Measurements from ENCODE around the gene KRT72.

Gene KRT72

DNA sequence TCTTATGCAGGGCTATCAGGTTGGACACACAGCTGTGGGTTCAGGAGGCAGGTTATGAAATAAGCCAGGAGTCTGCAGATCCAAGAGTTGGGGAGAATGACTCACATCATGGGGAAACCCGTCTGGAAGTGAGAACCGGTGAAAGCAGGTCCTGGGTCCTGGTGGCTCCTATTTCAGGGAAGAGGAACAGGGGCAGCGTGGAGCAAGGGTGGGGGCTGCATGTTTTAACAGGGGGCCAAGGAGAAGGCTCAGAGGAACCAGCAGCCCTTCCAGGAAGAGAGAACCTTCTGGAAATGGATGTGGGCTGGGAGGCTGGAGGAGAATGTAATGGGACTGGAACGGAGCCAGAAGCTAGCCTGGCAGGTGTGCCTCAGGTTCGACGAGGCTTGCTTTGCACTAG lies 19.8 kb downstream of the KRT72 start:
- no peak for TF ChIP-seq EZH2 (IDR thresholded peaks at IDR 0.05; ENCODE audit: borderline replicate concordance, low read length)
- TF ChIP-seq, protein P1, sequence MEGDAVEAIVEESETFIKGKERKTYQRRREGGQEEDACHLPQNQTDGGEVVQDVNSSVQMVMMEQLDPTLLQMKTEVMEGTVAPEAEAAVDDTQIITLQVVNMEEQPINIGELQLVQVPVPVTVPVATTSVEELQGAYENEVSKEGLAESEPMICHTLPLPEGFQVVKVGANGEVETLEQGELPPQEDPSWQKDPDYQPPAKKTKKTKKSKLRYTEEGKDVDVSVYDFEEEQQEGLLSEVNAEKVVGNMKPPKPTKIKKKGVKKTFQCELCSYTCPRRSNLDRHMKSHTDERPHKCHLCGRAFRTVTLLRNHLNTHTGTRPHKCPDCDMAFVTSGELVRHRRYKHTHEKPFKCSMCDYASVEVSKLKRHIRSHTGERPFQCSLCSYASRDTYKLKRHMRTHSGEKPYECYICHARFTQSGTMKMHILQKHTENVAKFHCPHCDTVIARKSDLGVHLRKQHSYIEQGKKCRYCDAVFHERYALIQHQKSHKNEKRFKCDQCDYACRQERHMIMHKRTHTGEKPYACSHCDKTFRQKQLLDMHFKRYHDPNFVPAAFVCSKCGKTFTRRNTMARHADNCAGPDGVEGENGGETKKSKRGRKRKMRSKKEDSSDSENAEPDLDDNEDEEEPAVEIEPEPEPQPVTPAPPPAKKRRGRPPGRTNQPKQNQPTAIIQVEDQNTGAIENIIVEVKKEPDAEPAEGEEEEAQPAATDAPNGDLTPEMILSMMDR (IDR thresholded peaks at IDR 0.05; ENCODE audit: low read length) = no peak
- Histone ChIP-seq H3K4me2 (ENCODE audit: low read length) (no peak overlapping the region), H3K27ac (ENCODE audit: low read depth, low read length, poor library complexity, severe bottlenecking) (no peak overlapping the region)

DNA sequence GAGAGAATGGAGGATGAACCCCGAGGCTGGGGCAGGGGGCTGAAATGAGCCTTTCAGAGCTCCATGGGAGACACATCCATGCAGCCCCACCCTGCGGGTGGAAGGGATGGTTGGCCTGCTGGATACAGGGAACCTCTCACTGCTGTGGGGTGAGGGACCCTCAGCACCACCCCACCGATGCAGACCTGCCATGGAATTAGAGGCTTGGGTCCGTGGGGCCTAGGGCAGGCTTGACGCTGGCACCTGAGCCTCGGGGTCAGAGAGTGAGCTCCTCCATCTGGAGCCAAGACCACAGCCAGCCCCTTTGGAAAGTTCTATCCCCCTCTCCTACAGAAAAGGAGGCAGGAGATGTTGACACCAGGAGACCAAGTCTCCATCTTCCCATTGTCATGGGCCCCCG lies 20.2 kb downstream of the KRT72 start:
- no peaks in the 10 kb centered on the region for H3K79me2 ChIP-seq (ENCODE audit: insufficient read depth, low read length)
- H2AFZ ChIP-seq (ENCODE audit: low read length) = no peak overlapping the region
- H3K27me3 ChIP-seq (ENCODE audit: insufficient read depth, low read length) = no peaks in the 10 kb centered on the region
- no peak overlapping the region for H3K4me2 ChIP-seq (ENCODE audit: low read length)
- no peaks in the 10 kb centered on the region for H3F3A ChIP-seq (ENCODE audit: insufficient read depth, low read length)
- H4K20me1 ChIP-seq (ENCODE audit: insufficient read depth, low read length) = no peaks in the 10 kb centered on the region
- H3K9me3 ChIP-seq (ENCODE audit: low read length) = no peaks in the 10 kb centered on the region
- TF ChIP-seq EZH2 (IDR thresholded peaks at IDR 0.05; ENCODE audit: borderline replicate concordance, low read length) = no peak
- TF ChIP-seq, protein P1 (IDR thresholded peaks at IDR 0.05; ENCODE audit: low read length) = no peak
- H3K36me3 ChIP-seq (ENCODE audit: insufficient read depth, low read length) = no peaks in the 10 kb centered on the region
- H3K4me3 ChIP-seq (ENCODE audit: low read depth, low read length, poor library complexity, severe bottlenecking) = no peak overlapping the region
- H3K4me1 ChIP-seq (ENCODE audit: insufficient read depth, low read length, severe bottlenecking) = no peaks in the 10 kb centered on the region
- H3K9me2 ChIP-seq (ENCODE audit: low read depth, low read length) = no peaks in the 10 kb centered on the region
- H3K9ac ChIP-seq (ENCODE audit: low read length) = no peak overlapping the region
- H3K27ac ChIP-seq (ENCODE audit: low read depth, low read length, poor library complexity, severe bottlenecking) = no peak overlapping the region

More for the DNA sequence above, 19.8 kb downstream of the KRT72 start:
- Histone ChIP-seq H3K4me3 (ENCODE audit: low read depth, low read length, poor library complexity, severe bottlenecking) (no peak overlapping the region), H3K36me3 (ENCODE audit: insufficient read depth, low read length) (no peaks in the 10 kb centered on the region), H3K27me3 (ENCODE audit: insufficient read depth, low read length) (no peaks in the 10 kb centered on the region), H3K9me3 (ENCODE audit: low read length) (no peaks in the 10 kb centered on the region), H3K9ac (ENCODE audit: low read length) (no peak overlapping the region), H3K4me1 (ENCODE audit: insufficient read depth, low read length, severe bottlenecking) (no peaks in the 10 kb centered on the region), H3K79me2 (ENCODE audit: insufficient read depth, low read length) (no peaks in the 10 kb centered on the region), H4K20me1 (ENCODE audit: insufficient read depth, low read length) (no peaks in the 10 kb centered on the region), H3F3A (ENCODE audit: insufficient read depth, low read length) (no peaks in the 10 kb centered on the region), H2AFZ (ENCODE audit: low read length) (no peak overlapping the region), H3K9me2 (ENCODE audit: low read depth, low read length) (no peaks in the 10 kb centered on the region)

GRCh38 chr12:52580496-52580895 lies 20.8 kb downstream of the KRT72 start:
- Histone ChIP-seq H3K9me3 (ENCODE audit: low read length) (no peaks in the 10 kb centered on the region), H3K79me2 (ENCODE audit: insufficient read depth, low read length) (no peaks in the 10 kb centered on the region), H3F3A (ENCODE audit: insufficient read depth, low read length) (no peaks in the 10 kb centered on the region), H3K36me3 (ENCODE audit: insufficient read depth, low read length) (no peaks in the 10 kb centered on the region), H2AFZ (ENCODE audit: low read length) (no peak overlapping the region), H3K4me1 (ENCODE audit: insufficient read depth, low read length, severe bottlenecking) (no peaks in the 10 kb centered on the region), H3K9ac (ENCODE audit: low read length) (no peak overlapping the region), H3K4me3 (ENCODE audit: low read depth, low read length, poor library complexity, severe bottlenecking) (no peak overlapping the region), H3K27me3 (ENCODE audit: insufficient read depth, low read length) (no peaks in the 10 kb centered on the region), H4K20me1 (ENCODE audit: insufficient read depth, low read length) (no peaks in the 10 kb centered on the region), H3K9me2 (ENCODE audit: low read depth, low read length) (no peaks in the 10 kb centered on the region), H3K27ac (ENCODE audit: low read depth, low read length, poor library complexity, severe bottlenecking) (no peak overlapping the region), H3K4me2 (ENCODE audit: low read length) (no peak overlapping the region)
- no peak for TF ChIP-seq EZH2 (IDR thresholded peaks at IDR 0.05; ENCODE audit: borderline replicate concordance, low read length)
- TF ChIP-seq, protein P1 (IDR thresholded peaks at IDR 0.05; ENCODE audit: low read length) = no peak
